Activated CD4-positive, alpha-beta T cell treated with anti-CD3 and anti-CD28 coated beads, Interleukin-10, Interleukin-2, amounts not matched to agents 100 ng/mL and 50 ng/mL, durations not matched to agents 16 hours and 8 hours (primary cell): ENCODE measurements around the gene NR2C1.
A peak's percentile ranks its signal among the peaks of the same experiment; 100 is the strongest.
"Not testable (repeated sequence)": the region's sequence is repeated elsewhere in the genome, so short reads cannot be mapped to it uniquely, and the experiment has no call there.

ENCODE experiments used
- DNase-seq: peaks from one replicate; pipeline ENCODE4 v3.0.0-alpha.2; 2020

Gene NR2C1

DNA sequence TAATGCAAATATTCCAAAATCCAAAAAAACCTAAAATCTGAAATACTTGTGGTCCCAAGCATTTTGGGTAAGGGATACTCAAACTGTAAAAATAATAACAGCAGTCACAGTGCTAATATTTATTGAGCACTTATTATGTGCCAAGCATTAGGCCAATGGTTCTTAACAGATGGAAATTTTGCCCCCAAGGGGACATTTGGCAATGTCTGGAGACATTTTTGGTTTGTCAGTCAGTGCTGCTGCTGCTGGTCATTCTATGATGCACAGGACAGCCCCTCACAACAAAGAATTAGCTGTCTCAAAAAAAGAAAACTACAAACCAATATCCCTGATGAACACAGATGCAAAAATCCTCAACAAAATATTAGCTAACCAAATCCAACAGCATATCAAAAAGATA is 75.7 kb downstream of the NR2C1 start:
- DNase-seq, result no peak

DNA sequence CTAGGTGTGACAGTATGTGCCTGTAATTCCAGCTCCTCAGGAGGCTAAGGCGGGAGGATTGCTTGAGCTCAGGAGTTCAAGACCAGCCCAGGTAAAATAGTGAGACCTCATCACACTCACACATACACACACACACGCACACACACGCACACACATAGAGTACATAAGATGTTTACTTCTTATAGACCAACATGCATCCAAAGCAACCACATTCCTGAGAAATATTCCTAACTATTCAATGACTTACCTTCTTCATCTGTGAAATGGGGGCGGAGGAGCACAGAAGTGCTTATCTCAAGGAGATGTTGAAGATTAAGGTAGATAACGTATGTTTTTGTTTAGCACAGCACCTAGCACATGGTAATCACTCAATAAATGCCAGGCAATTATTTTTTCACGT is 76.4 kb downstream of the NR2C1 start:
- DNase-seq, result no peak

DNA sequence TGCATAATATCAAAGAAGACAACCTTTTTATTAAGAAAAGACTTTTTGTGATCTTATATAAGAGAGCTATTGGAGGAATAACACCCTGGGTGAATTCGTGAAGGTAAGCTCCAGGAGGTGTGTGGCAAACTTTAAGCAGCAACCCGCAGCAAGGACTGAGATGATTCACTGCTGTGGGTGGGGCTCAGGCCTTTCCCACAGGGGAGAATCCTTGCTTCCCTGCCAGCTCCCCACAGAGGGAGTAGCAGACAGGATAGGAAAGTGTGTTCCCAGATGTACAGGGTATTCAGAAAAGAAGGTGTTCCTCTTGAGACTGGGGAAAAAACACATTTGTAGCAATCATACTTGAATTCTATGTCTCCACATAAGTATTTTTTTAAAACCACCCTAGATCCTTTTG is 79.1 kb downstream of the NR2C1 start:
- no peak for DNase-seq

DNA sequence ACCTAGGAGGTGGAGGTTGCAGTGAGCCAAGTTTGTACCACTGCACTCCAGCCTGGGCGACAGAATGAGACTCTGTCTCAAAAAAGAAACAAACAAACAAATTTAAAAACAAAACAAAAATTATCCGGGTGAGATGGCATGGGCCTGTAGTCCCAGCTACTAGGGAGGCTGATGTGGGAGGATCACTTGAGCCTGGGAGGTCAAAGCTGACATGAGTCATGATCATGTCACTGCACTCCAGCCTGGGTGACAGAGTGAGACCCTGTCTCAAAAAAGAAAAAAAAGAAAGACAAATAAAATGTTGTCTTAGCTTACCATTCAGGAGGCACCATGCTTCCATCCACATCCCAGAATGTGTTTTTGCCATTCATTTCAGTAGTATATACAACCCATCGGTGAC is 79.6 kb downstream of the NR2C1 start:
- not testable (repeated sequence) for DNase-seq

DNA sequence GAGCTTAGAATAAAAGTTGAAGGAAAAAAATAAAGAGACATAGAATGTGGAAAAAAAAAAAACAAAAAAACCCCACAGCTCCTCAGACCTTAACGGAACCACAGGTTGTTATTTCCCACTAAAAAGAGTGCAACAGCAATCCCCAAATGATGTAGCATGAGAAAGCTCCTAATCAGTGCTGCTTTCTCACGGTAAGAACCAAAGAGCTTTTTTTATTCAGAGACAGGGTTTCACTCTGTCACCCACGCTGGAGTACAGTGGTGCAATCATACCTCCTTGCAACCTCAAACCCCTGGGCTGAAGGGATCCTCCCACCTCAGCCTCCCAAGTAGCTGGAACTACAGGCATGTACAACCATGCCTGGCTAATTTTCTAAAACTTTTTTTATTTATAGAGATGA is 83.2 kb downstream of the NR2C1 start:
- peak; percentile 13 for DNase-seq

DNA sequence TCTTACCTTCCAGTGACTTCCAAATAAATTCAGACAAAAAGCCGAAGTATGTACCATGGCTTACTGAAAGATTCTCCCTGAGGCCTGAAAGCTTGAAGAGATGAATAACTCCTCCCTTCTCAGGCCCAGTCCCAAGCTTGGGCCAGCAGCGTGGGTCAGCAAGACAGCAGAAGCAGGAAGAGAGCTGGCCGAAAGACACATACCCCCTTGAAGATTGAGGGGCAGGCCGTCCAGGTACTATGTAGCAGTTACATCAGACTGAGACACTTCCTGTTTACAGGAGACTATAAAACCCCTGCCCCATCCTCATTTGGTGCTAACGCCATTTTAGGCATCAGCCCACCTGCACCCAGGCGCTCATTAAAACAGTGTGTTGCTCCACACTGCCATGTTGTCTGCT is 84.9 kb downstream of the NR2C1 start:
- no peak for DNase-seq

DNA sequence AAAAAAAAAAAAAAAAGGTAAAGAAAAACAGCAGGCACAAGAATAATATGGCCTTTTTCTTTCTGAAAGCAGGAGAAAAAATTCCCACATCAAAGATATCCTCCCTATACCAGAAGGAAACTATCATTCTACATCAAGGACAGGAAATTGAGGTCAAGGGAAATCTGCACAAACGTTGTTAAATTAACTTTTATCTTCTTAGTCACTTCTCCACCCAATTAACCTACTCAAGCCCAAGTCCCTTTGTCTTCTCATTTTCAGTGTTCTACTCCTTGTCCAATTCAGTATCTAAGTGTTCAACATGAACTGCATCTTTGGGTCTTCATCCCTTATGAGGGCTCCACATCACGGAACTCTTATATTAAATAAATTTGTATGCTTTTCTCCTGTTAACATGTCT is 85.6 kb downstream of the NR2C1 start:
- peak; percentile 15 for DNase-seq

DNA sequence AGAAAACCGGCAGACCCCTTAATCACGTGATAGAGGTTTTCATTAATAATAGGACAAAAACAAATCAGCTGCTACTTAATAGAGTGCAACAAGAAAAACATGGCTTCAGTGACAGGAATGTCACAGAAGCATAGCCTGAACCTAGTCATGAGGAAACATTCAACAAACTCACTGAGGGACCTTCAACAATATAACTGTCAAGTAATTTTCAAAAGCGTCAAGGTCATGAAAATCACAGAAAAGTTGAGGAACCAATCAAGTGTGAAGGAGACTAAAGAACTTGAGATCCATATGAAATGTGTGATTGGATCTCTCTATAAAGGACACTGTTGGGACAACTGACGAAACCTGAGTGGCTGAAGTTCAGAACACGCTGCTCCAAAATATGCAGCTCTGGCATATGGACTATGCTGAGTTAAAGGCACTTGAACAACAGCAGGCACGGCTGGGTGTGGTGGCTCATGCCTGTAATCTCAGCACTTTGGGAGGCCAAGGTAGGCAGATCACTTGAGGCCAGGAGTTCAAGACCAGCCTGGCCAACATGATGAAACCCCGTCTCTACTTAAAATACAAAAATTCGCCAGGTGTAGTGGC is 86.2 kb downstream of the NR2C1 start:
- DNase-seq, result no peak

DNA sequence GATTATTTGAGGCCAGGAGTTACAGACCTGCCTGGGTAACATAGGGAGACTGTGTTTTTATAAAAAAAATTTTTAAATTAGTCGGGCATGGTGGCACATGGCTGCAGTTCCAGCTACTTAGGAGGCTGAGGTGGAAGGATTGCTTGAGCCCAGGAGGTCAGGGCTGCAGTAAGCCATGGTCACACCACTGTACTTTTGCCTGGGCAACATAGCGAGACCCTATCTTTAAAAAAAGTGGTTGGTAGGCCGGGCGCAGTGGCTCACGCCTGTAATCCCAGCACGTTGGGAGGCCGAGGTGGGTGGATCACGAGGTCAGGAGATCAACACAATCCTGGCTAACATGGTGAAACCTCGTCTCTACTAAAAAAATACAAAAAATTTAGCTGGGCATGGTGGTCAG is 88.3 kb downstream of the NR2C1 start:
- DNase-seq, result not testable (repeated sequence)

DNA sequence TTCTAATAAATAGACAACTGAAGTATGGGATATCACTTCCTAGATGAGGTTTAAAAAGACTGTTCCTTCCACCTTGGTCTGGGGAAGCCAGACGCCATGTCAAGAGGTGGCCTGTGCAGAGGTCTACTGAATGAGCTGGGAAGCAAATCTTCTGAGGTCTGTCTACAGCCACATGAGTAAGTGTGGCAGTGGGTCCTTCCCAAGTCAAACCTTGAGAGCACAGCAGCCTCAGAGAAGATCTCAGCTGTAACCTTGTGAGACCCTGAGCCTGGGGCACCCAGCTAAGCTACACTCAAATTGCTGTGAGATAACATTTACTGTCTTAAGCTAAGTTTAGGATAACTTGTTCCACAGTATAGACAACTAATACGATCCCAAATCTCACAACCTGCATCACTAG is 90.1 kb downstream of the NR2C1 start:
- DNase-seq, result no peak

DNA sequence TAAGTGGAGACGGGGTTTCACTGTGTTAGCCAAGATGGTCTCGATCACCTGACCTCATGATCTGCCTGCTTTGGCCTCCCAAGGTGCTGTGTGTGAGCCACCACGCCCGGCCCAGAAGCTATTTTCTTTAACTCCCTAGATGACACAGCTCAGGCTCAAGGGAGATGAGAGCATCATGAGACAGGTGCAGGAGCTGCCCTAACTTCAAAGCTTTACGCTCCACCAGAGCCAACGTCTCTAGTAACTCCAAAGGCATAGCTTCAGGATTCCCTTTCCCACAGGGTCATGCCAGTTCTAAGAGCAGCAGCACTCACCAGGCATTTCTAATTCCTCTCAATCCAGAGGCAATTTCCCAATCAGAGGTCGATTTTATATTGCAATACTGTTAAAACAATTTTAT is 91.0 kb downstream of the NR2C1 start:
- DNase-seq, result no peak

DNA sequence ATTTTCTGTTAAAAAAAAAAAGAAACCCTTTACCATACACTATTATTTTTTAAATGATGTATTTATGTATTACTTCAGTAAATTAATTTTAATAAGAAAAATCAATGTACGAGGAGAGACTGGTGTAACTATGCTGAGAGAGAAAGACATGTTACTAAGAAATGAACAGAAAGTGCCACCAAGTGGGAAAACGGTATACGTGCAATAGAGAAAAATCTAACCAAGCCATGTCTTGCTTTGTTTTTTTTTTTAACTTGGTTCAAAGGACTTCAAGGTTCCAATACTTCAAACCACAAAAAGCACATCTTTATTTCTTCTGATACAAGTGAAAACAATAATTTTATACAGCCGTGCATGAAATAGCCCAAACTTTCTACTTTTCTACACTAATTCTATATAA is 92.8 kb downstream of the NR2C1 start:
- DNase-seq, result no peak

DNA sequence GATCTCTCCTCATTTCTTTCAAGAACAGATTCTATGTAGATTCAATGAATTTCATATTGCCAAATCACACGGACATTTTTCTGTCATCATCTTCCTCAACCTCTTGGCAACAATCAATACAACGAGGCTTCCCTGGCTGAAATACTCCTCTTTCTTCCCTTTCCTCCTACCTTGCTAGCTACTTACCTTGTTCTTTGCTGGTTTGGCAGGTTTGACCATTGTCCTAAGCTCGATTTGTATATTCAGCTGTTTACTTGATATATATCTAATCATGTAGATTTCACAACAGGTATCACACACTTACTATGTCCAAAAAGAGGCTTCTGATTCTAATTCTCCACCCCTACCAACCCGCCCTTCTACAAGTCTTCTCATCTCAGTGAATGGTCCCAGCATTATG is 93.5 kb downstream of the NR2C1 start:
- no peak for DNase-seq

DNA sequence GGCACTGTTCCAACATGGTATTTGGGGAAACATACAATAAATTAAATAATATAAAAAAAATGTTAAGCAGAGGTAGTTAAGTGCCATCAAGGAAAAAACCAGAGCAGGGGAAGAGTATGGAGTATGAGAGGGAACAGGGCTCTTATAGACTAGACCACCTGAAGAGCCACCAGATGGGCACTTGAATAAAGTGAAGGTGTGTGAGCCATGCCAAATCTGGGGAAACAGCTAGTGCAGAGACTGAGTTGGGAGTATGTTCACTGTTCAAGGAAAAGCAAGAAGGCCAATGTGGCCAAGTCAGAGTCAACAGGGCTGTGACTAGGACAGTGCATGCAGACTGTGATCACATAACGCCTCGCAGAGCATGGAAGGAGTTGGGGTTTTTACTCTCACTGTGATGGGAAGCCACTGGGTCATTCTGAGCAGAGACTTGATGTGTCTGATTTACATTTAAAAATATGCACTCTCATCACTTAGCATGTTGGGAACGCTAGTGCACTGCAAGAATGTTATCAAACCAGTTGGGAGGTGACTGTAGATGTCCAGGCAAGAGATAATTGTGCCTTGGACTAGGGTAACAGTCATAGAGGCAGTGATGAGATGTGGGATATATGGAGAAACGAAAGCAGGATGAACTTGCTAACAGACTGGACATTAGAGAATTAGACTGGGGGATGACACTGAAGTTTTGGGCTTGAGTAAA is 95.5 kb downstream of the NR2C1 start:
- no peak for DNase-seq

DNA sequence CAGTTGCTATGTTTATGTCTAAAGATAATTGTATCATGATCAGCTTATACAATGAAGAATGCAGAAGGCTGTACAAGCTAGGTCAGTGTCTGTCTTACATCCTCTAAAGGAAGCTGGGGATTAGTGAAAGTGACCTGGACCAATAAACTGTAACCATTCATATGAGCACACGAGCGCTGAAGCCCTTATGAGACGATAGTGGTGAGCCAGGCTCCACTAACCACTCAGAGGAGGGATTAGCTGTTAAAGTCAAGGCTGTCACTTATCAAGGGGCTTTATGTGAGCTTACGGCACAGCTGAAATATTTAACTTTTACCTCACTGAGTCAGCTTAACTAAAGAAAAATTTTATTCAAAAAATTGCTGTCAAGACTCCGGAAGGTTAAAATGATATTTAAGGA is 100.2 kb downstream of the NR2C1 start:
- DNase-seq, result no peak

DNA sequence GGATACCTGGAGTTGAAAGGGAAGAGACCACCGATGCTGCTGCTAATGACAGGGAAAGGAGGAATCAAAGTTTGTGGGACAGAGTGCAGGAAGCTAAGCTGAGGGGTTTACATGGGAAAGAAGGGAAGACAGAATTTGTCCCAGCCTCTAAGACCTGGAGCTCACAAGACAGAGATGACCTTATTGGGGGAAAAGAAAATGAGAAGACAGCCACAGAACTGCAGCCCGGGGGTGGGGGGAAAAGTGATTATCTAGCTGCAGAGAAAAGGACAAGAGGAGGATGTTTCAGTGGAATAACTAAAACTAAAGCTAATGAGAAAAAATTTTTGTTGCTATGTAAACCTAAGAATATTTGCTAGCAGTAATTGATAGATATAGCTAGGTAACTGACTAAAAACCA is 100.6 kb downstream of the NR2C1 start:
- DNase-seq, result no peak

DNA sequence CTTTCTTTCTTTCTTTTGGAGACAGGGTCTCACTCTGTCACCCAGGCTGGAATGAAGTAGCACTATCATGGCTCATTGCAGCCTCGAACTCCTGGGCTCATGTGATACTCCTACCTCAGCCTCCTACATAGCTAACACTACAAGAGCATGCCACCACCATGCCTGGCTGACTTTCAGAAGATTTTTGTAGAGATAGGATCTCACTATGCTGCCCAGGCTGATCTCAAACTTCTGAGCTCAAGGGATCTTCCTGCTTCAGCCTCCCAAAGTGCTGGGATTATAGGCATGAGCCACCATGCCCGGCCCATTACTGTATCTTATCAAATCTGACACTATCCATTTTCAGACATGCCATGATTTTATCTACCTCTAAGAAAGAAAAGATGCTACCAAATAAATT is 101.5 kb downstream of the NR2C1 start:
- no peak for DNase-seq

DNA sequence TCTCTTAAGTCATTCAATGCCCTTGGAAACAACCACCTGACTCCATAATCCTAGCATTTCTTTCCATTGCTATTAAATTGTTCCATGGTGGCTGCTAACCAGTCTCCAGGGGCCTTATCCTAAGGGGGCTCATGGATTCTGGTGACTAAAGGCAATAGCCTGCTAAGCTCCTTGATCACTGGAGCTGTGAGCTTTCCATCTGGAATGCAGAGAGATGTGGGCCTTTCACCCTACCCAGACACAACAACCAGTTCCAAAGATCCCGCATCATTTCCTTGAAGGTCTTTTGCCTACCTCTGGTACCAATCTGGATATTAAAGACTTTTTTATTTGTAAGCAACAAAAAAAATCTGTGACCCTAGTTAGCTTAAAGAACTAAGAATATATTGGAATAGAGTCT is 102.9 kb downstream of the NR2C1 start:
- no peak for DNase-seq
